RWPE2 (cell line): Measurements from ENCODE around the gene PKIB.

Source experiments
- ATAC-seq: fragments of 200-7000 bp; cut with Tn5 transposase; 3 replicates; pipeline ENCODE4 v1.9.1; 2021; ENCODE audit warnings: low read depth
- DNase-seq: peaks from one replicate; pipeline ENCODE4 v3.0.0-alpha.2; 2020; ENCODE audit warnings: low spot score
- H3K27ac ChIP-seq: fragments of 450-650 bp; 2 replicates; pipeline ENCODE4 v1.5.1; 2017; ENCODE audit warnings: mild to moderate bottlenecking; ENCODE audit not compliant: poor library complexity, severe bottlenecking
- H3K27me3 ChIP-seq: fragments of 250-450 bp; sonication (Bioruptor Pico); 2 replicates; pipeline ENCODE4 v1.5.1; 2021; ENCODE audit warnings: mild to moderate bottlenecking, moderate library complexity; ENCODE audit not compliant: insufficient read depth, poor library complexity, severe bottlenecking
- H3K36me3 ChIP-seq: fragments of 250-450 bp; sonication (Bioruptor Pico); 2 replicates; pipeline ENCODE4 v1.5.1; 2020; ENCODE audit warnings: low read depth, mild to moderate bottlenecking, moderate library complexity
- H3K4me1 ChIP-seq: fragments of 250-450 bp; sonication (Bioruptor Pico); 2 replicates; pipeline ENCODE4 v1.5.1; 2021; ENCODE audit warnings: mild to moderate bottlenecking, moderate library complexity; ENCODE audit not compliant: insufficient read depth, poor library complexity, severe bottlenecking
- H3K4me3 ChIP-seq: fragments of 250-450 bp; sonication (Bioruptor Pico); 2 replicates; pipeline ENCODE4 v1.5.1; 2021; ENCODE audit warnings: mild to moderate bottlenecking, moderate library complexity; ENCODE audit not compliant: severe bottlenecking
- H3K9me3 ChIP-seq: fragments of 250-450 bp; sonication (Bioruptor Pico); 2 replicates; pipeline ENCODE4 v1.5.1; 2021; ENCODE audit warnings: mild to moderate bottlenecking, moderate library complexity; ENCODE audit not compliant: severe bottlenecking
- TF ChIP-seq, protein P1 (sequence below): fragments of 450-650 bp; IDR thresholded peaks from one replicate; pipeline ENCODE4 v1.5.1; 2017; ENCODE audit warnings: mild to moderate bottlenecking, moderate library complexity; ENCODE audit not compliant: poor library complexity, severe bottlenecking

Gene PKIB

DNA sequence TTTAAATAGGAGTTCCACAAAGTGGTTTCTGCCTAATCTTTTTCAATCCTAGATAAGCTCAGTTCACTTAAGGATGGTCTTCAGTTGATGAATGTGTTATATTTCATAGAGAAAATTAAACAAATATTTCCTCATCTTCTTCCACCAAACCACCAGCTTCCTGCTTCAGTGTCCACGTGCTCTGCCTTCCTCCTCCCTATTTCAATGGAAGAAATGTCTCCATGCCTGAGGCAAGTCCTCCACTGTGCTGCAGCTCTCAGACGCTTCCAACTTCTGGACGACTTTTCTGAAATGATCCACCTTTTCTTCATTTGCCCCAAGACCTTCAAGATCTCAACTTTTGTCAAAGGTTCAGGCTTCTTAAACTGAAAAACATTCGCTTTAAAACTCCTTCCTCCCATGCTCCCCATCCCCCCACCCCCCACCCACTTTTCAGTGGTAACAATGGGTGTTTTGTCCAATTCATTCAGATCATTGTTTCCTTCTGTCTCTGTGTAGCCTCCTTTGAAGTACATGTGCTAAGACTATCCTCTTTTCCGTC is 144.1 kb downstream of the PKIB start:
- TF ChIP-seq, protein P1, sequence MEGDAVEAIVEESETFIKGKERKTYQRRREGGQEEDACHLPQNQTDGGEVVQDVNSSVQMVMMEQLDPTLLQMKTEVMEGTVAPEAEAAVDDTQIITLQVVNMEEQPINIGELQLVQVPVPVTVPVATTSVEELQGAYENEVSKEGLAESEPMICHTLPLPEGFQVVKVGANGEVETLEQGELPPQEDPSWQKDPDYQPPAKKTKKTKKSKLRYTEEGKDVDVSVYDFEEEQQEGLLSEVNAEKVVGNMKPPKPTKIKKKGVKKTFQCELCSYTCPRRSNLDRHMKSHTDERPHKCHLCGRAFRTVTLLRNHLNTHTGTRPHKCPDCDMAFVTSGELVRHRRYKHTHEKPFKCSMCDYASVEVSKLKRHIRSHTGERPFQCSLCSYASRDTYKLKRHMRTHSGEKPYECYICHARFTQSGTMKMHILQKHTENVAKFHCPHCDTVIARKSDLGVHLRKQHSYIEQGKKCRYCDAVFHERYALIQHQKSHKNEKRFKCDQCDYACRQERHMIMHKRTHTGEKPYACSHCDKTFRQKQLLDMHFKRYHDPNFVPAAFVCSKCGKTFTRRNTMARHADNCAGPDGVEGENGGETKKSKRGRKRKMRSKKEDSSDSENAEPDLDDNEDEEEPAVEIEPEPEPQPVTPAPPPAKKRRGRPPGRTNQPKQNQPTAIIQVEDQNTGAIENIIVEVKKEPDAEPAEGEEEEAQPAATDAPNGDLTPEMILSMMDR = no peak
- no peak for ATAC-seq
- Histone ChIP-seq H3K9me3 (no peaks in the 10 kb centered on the region), H3K27me3 (no peaks in the 10 kb centered on the region), H3K36me3 (no peaks in the 10 kb centered on the region), H3K4me3 (no peak overlapping the region), H3K27ac (no peak overlapping the region), H3K4me1 (no peaks in the 10 kb centered on the region)
- no peak for DNase-seq

DNA sequence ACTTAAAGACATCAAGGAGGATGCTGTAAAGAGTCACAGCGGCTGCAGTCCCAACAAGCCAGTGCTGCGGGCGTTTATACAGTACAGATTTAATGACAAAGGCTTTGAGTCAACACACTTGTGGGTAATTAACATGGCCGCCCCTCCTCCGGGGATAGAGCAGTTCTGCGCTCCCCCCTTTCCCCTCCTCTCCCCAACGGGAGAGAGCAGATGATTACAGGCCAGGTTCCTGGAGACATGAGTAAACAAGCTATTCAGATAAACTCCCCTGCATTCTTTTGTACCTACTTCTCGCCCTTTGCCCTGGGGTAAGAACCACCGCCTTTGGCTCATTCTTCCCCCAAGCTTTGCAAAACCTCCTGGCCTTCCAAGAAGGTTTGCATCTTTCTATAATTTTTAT is 145.7 kb downstream of the PKIB start:
- Histone ChIP-seq H3K9me3 (no peaks in the 10 kb centered on the region), H3K27ac (no peak overlapping the region), H3K27me3 (no peaks in the 10 kb centered on the region), H3K36me3 (no peaks in the 10 kb centered on the region), H3K4me1 (no peaks in the 10 kb centered on the region), H3K4me3 (no peak overlapping the region)
- TF ChIP-seq, protein P1 = no peak
- no peak for ATAC-seq
- no peak for DNase-seq

DNA sequence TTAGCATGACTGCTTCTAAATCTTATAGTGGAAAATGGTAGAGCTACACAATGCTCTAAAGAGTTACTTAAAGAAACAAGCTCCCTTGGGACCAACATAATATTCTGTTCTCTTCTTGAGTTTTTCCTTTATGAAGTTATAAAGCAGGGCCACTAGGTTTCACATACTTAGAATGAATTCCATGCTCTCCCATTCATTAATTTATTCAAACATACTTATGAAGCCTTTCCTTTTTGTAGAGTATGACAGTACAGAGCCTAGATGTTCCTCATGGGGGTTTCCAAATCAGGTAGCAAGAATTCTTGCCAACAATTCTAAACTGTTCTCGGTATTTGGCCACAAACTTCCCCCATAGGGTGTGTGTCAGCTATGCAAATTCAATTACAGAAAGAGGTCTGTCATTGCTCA is 148.7 kb downstream of the PKIB start:
- Histone ChIP-seq H3K36me3 (no peaks in the 10 kb centered on the region), H3K27ac (no peak overlapping the region), H3K4me3 (no peak overlapping the region), H3K9me3 (no peaks in the 10 kb centered on the region), H3K27me3 (no peaks in the 10 kb centered on the region), H3K4me1 (no peaks in the 10 kb centered on the region)
- no peak for ATAC-seq
- DNase-seq = no peak
- TF ChIP-seq, protein P1 = no peak

DNA sequence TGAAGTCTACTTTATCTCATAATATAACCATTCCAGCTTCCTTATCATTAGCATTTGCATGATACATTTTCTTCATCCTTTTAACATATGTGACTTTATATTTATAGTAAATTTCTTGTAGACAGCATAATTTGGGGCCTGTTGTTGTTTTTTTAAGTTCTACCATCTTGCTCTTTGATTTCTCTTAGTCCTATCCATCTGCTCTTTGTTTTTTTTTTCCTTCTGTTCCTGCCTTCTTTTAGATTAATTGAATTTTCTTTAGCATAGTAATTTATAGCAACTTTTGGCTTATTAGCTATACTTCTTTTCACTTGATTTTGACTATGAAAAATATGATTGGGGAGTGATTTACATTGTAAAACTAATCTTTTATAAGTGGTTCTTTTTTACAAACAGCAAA is 150.1 kb downstream of the PKIB start:
- ATAC-seq (no peak), DNase-seq (no peak)
- Histone ChIP-seq H3K4me1 (no peaks in the 10 kb centered on the region), H3K9me3 (no peaks in the 10 kb centered on the region), H3K27ac (no peak overlapping the region), H3K36me3 (no peaks in the 10 kb centered on the region), H3K27me3 (no peaks in the 10 kb centered on the region), H3K4me3 (no peak overlapping the region)
- TF ChIP-seq, protein P1 = no peak

DNA sequence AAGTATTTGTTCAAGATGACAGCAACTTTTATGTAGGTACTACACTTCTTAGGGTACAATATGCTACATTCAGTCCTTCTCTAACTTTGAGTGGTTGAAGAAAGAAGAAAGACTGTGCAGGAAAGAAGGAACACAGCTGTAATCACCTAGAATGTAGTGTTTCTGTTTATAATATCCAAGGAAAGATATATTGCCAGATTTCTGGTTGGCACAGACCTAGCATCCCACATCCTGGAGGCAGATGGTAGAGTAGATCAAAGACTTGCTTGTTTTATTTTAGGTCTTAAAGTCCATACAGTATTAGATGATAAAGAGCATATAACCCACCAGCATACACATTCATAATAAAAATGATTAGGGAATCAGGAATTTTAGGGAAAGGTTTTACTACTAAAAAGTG is 156.1 kb downstream of the PKIB start:
- Histone ChIP-seq H3K27me3 (no peaks in the 10 kb centered on the region), H3K4me3 (no peak overlapping the region), H3K27ac (no peak overlapping the region), H3K9me3 (no peaks in the 10 kb centered on the region), H3K4me1 (no peaks in the 10 kb centered on the region), H3K36me3 (no peaks in the 10 kb centered on the region)
- TF ChIP-seq, protein P1 = no peak
- DNase-seq (no peak), ATAC-seq (no peak)
